Astrocyte of the spinal cord (primary cell): Measurements from ENCODE around the gene MICALL1.
"Not testable (repeated sequence)": the region's sequence is repeated elsewhere in the genome, so short reads cannot be mapped to it uniquely, and the experiment has no call there.

ENCODE experiments used
- DNase-seq: peaks from one replicate; pipeline ENCODE4 v3.0.0; 2011; ENCODE audit warnings: low read depth, low spot score
- H3K4me3 ChIP-seq: 2 replicates; pipeline ENCODE4 v1.5.1; 2011; ENCODE audit warnings: low read depth, mild to moderate bottlenecking, low read length, moderate library complexity
- in situ Hi-C: cut with HindIII; loops from 2 replicates; pipeline ENCODE4 v1.10.0; 2017; ENCODE audit warnings: low sequenced_read_pairs
- TF ChIP-seq, protein P1 (sequence below): IDR thresholded peaks from 2 replicates; pipeline ENCODE4 v1.5.1; 2012; ENCODE audit warnings: low read depth, mild to moderate bottlenecking, low read length, inconsistent platforms

Gene MICALL1

GRCh38 chr22:37970864-37971263 lies 64.8 kb downstream of the MICALL1 start:
- DNase-seq = no peak
- H3K4me3 ChIP-seq = no peak overlapping the region
- TF ChIP-seq, protein P1, sequence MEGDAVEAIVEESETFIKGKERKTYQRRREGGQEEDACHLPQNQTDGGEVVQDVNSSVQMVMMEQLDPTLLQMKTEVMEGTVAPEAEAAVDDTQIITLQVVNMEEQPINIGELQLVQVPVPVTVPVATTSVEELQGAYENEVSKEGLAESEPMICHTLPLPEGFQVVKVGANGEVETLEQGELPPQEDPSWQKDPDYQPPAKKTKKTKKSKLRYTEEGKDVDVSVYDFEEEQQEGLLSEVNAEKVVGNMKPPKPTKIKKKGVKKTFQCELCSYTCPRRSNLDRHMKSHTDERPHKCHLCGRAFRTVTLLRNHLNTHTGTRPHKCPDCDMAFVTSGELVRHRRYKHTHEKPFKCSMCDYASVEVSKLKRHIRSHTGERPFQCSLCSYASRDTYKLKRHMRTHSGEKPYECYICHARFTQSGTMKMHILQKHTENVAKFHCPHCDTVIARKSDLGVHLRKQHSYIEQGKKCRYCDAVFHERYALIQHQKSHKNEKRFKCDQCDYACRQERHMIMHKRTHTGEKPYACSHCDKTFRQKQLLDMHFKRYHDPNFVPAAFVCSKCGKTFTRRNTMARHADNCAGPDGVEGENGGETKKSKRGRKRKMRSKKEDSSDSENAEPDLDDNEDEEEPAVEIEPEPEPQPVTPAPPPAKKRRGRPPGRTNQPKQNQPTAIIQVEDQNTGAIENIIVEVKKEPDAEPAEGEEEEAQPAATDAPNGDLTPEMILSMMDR = no peak
- in situ Hi-C loops = no loop called here

DNA sequence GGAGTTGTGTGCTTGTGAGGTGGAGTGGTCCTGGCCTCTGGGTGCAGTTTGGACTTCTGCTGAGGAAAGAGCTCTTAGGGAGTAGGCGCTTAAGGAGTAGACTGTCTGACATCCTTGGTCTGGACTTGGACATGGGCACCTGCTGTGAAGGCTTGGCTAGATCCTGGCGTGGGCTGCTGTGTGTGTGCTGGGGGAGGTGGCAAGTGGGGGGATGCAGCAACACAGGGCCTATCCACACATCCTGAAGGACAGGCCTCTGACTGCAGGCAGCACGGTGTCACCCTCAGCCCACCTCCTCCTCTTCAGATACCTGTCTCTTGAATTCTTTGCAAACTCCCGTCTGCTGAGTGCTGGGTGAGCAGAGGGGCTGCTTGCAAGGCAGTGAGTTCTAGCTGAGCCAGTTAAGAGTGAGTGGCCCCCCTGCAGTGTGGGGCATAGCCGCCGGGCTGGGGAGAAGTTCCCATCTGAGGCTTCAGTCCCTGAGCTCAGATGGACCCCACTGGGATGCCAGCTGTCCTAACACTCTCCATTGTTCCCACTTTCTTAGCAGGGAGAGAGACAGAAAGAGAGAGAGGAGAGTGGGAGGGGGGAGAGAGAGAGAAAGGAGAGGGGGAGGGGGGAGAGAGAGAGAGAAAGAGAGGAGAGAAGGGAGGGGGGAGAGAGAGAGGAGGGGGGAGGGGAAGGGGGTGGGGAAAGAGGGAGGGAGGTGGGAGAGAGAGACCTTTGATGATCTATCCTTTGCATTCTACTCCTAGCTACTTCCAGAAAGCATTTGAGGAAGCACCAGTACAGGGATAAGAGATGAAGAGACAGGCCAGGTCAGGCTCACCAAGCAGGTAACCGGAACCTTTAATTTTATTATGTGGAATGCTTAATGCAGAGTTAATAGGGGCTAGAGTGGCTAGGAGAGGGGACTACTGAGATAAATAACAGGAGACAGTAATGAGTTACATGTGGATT lies 65.7 kb downstream of the MICALL1 start:
- in situ Hi-C loops = no loop called here
- DNase-seq = no peak
- TF ChIP-seq, protein P1 = no peak
- H3K4me3 ChIP-seq = no peak overlapping the region

GRCh38 chr22:37972527-37972926 lies 66.4 kb downstream of the MICALL1 start:
- no peak overlapping the region for H3K4me3 ChIP-seq
- TF ChIP-seq, protein P1 = no peak
- in situ Hi-C loops = no loop called here
- no peak for DNase-seq

DNA sequence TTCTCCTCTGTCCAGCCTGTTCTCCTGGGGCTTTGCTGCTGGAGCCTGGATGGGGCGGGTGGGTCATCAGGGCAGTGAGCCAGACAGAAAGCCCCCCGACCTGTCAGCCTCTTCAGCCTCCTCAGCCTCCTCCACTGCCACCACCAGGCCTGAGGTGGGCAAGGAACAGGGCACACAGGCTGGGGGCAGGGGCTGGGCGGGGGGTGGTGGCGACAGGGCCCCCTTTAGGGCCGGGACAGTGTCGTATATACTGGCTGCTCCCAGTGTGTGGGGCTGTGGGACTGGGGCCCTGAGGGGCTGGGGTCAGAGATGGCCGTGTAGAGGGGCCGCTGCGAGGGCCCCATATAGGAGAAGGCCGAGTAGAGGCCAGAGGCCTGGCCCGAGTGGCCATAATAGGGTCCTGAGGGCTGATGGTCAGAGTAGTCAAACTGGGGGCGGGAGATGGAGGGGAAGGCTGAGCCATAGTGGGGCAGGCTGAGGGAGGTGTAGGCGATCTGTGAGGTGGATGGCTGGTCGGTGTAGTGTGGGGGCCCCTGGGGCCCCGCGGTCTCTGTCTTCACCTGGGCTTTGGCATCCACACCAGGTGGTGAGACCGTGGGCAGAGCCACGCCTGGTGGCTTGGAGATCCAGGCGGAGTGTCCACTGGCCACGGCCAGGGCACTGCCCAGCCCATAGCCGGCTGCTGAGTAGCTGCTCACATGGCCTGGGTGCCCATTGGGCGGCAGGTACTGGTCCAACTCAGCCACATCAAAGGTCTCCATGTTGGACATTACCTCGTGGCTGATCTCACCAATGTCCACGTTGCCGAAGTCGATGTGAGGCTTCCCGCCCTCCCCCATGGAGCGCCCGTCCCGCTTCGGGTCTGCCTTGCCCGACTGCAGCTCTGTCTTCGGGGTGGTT lies 67.4 kb downstream of the MICALL1 start:
- no peak for DNase-seq
- TF ChIP-seq, protein P1 = no peak
- no peak overlapping the region for H3K4me3 ChIP-seq
- in situ Hi-C loops = no loop called here

- in situ Hi-C loops = no loop called here
- no peak for DNase-seq
- TF ChIP-seq, protein P1 = no peak
- no peak overlapping the region for H3K4me3 ChIP-seq
Observed at GRCh38 chr22:37975153-37975552, 69.1 kb downstream of the MICALL1 start.

GRCh38 chr22:37976022-37976421 lies 69.9 kb downstream of the MICALL1 start:
- H3K4me3 ChIP-seq, in situ Hi-C loops, DNase-seq: not testable (repeated sequence)
